Body of pancreas (tissue), 4 donors: ENCODE measurements around the gene ZNF862. TPM values are rescaled to one million over a fixed set of nuclear protein-coding genes. Genes with fewer than 3 reads are reported as not detected.

Source experiments
- ATAC-seq: fragments of 150-250 bp; one replicate; pipeline ENCODE4 v1.9.1; 2016
- DNase-seq, 4 donors: peaks; one replicate each; pipeline ENCODE4 v3.0.0-alpha.2; 2019
- H3K27ac ChIP-seq, 4 donors: fragments of 200-600 bp; sonication (generic); 1 replicate in 3 of 4; 2 replicates in 1 of 4; pipeline versions ENCODE4 v1.5.1 to v1.6.1; 2016 to 2019; ENCODE audit warnings: mild to moderate bottlenecking in 1 of 4, mixed read lengths in 1 of 4, moderate library complexity in 1 of 4
- H3K27me3 ChIP-seq, 2 donors: fragments of 200-600 bp; sonication (generic); one replicate each; pipeline ENCODE4 v1.6.0; 2016; ENCODE audit warnings: mild to moderate bottlenecking in 1 of 2
- H3K36me3 ChIP-seq, 2 donors: fragments of 200-600 bp; sonication (generic); replicated peaks in 1 of 2; 2 replicates each; pipeline ENCODE4 v1.5.1; 2016; ENCODE audit warnings: low read depth in 2 of 2; ENCODE audit not compliant: insufficient read depth in 1 of 2
- H3K4me1 ChIP-seq: fragments of 200-600 bp; sonication (generic); one replicate; pipeline ENCODE4 v1.6.0; 2016
- H3K4me3 ChIP-seq, 2 donors: fragments of 200-600 bp; sonication (generic); 1 replicate in 1 of 2; 2 replicates in 1 of 2; pipeline ENCODE4 v1.5.1; 2016 to 2019
- H3K9me3 ChIP-seq, 3 donors: fragments of 200-600 bp; sonication (generic); 1 replicate in 2 of 3; 2 replicates in 1 of 3; pipeline ENCODE4 v1.5.1; 2016
- POLR2A ChIP-seq, 3 donors: fragments of 450-650 bp; IDR thresholded peaks; one replicate each; pipeline ENCODE4 v1.6.1; 2016; ENCODE audit warnings: antibody characterized with exemption in 3 of 3, mild to moderate bottlenecking in 2 of 3
- WGBS, 2 donors: methylation state at CpG; one replicate each; pipeline ENCODE4 v1.1.5; 2017; 5-methylcytosine and 5-hydroxymethylcytosine counted together
- intact Hi-C: fragments of 100-400 bp; cut with DNase I; formaldehyde crosslinking; loops from one replicate; pipeline ENCODE4 v1.15.1; 2023
- total RNA-seq, 2 donors: library from RNA; depleted of rRNA; stranded (reverse); fragments of >200 nt; gene quantifications; one replicate each; pipeline ENCODE4 v1.1.0, GENCODE V29; 2016
- TF ChIP-seq, protein P1 (sequence below), 7 experiments: fragments of 450-650 bp in 4 of 7; fragments of 200-600 bp in 3 of 7; sonication (generic) in 3 of 7; IDR thresholded peaks; one replicate each; pipeline ENCODE4 v1.5.1; 2016 to 2019; ENCODE audit warnings: antibody characterized with exemption in 7 of 7

The ZNF862 gene
- total RNA-seq, 2 donors from 2014 or later = 10.9 to 18.8 TPM

DNA sequence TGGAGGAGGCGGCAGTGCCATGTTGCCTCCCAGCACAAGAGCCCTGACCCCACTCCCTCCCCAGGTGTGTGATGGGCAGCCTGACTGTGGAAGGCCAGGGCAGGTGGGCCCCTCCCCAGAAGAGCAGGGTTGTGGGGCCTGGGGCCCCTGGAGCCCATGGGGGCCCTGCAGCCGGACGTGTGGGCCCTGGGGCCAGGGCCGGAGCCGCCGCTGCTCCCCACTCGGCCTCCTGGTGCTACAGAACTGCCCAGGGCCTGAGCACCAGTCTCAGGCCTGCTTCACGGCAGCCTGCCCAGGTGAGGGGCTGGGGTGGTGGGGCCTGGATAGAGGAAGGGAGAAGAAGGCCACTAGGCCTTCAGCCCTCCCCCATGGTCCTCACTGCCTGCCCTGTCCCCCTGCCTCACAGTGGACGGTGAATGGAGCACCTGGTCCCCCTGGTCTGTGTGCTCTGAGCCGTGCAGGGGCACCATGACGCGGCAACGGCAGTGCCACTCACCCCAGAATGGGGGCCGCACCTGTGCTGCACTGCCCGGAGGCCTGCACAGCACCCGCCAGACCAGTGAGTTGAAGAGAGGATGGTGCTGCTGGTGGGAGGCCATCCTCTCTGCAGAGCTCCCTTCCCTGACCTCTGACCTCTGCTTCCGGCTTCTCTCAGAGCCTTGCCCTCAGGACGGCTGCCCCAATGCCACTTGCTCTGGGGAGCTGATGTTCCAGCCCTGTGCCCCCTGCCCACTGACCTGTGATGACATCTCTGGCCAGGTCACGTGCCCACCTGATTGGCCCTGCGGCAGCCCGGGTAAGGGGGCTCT is 46.6 kb upstream of the ZNF862 start:
- intact Hi-C loops = no loop called here
- WGBS, 2 donors = 91 to 94% methylated on average over 8 to 9 of the region's 21 CpGs
- Histone ChIP-seq H3K27me3 (no peaks in the 10 kb centered on the region), H3K9me3 (no peaks in the 10 kb centered on the region), H3K27ac (no peak overlapping the region), H3K4me1 (peaks cover 9% of the 10 kb centered on the region), H3K36me3 (no peaks in the 10 kb centered on the region), H3K4me3 (no peak overlapping the region)
- TF ChIP-seq, protein P1, sequence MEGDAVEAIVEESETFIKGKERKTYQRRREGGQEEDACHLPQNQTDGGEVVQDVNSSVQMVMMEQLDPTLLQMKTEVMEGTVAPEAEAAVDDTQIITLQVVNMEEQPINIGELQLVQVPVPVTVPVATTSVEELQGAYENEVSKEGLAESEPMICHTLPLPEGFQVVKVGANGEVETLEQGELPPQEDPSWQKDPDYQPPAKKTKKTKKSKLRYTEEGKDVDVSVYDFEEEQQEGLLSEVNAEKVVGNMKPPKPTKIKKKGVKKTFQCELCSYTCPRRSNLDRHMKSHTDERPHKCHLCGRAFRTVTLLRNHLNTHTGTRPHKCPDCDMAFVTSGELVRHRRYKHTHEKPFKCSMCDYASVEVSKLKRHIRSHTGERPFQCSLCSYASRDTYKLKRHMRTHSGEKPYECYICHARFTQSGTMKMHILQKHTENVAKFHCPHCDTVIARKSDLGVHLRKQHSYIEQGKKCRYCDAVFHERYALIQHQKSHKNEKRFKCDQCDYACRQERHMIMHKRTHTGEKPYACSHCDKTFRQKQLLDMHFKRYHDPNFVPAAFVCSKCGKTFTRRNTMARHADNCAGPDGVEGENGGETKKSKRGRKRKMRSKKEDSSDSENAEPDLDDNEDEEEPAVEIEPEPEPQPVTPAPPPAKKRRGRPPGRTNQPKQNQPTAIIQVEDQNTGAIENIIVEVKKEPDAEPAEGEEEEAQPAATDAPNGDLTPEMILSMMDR (IDR thresholded peaks at IDR 0.05) = no peak
- no peak for TF ChIP-seq POLR2A (IDR thresholded peaks at IDR 0.05)
- no peak for DNase-seq
- ATAC-seq = no peak

DNA sequence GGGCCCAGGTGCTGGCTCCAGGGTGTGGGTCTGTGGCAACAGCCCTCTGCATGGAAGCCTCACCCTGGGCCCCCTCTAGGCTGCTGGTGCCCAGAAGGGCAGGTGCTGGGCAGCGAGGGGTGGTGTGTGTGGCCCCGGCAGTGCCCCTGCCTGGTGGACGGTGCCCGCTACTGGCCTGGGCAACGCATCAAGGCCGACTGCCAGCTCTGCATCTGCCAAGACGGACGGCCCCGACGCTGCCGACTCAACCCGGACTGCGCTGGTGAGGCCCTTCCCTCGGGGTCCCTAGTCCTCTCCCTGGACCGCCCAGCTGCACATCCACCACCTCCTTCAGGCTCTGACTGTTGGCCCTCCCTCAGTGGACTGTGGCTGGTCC is 46.0 kb upstream of the ZNF862 start:
- no peak for DNase-seq
- no peaks in the 10 kb centered on the region for H3K9me3 ChIP-seq
- WGBS, 2 donors = 73% methylated on average over 14 of the region's 15 CpGs; no CpG with 5 or more reads in 1 of the 2 donors
- intact Hi-C loops = no loop called here
- H3K36me3 ChIP-seq = no peaks in the 10 kb centered on the region
- H3K4me1 ChIP-seq = peaks cover 9% of the 10 kb centered on the region
- TF ChIP-seq POLR2A (IDR thresholded peaks at IDR 0.05) = no peak
- TF ChIP-seq, protein P1 (IDR thresholded peaks at IDR 0.05) = no peak
- no peak overlapping the region for H3K4me3 ChIP-seq
- H3K27ac ChIP-seq = no peak overlapping the region
- no peaks in the 10 kb centered on the region for H3K27me3 ChIP-seq
- no peak for ATAC-seq

GRCh38 chr7:149793261-149793660 is 44.9 kb upstream of the ZNF862 start:
- TF ChIP-seq POLR2A (IDR thresholded peaks at IDR 0.05) = no peak
- TF ChIP-seq, protein P1 (IDR thresholded peaks at IDR 0.05) = no peak
- no peak overlapping the region for H3K27ac ChIP-seq
- H3K4me3 ChIP-seq = no peak overlapping the region
- intact Hi-C loops = no loop called here
- no peaks in the 10 kb centered on the region for H3K9me3 ChIP-seq
- WGBS, 2 donors = 79% methylated on average over 2 to 10 of the region's 10 CpGs
- no peak for DNase-seq
- H3K4me1 ChIP-seq = peaks cover 9% of the 10 kb centered on the region
- no peaks in the 10 kb centered on the region for H3K36me3 ChIP-seq
- no peaks in the 10 kb centered on the region for H3K27me3 ChIP-seq
- no peak for ATAC-seq

DNA sequence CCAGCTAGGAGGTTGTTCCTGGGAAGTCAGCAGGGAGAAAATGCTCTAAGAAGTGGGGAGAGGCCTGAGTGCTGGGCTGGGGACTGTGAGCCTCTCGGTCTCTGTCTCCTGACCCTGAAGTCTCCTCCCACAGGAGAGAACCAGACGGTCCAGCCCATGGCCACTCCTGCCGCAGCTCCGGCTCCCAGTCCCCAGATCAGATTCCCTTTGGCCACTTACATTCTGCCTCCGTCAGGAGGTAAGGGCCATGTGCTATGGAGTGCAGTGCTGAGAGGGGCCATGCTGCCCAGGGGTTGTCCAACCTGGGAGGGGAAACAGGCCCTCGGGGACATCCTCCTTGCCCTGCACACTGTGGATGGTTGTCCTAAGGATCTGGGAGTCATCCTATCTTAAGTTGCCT is 43.5 kb upstream of the ZNF862 start:
- intact Hi-C loops = no loop called here
- WGBS, 2 donors = 40 to 51% methylated on average over 1 to 6 of the region's 6 CpGs
- no peak for DNase-seq
- no peak overlapping the region for H3K27ac ChIP-seq
- ATAC-seq = no peak
- TF ChIP-seq, protein P1 (IDR thresholded peaks at IDR 0.05) = no peak
- TF ChIP-seq POLR2A (IDR thresholded peaks at IDR 0.05) = no peak
- H3K27me3 ChIP-seq = no peaks in the 10 kb centered on the region
- H3K9me3 ChIP-seq = no peaks in the 10 kb centered on the region
- no peak overlapping the region for H3K4me3 ChIP-seq
- no peaks in the 10 kb centered on the region for H3K36me3 ChIP-seq
- H3K4me1 ChIP-seq = peaks cover 8% of the 10 kb centered on the region

GRCh38 chr7:149795126-149795525 is 43.0 kb upstream of the ZNF862 start:
- WGBS, 2 donors = 55 to 72% methylated on average over 6 to 10 of the region's 10 CpGs
- ATAC-seq (no peak), DNase-seq (no peak)
- intact Hi-C loops = no loop called here
- H3K9me3 ChIP-seq = no peaks in the 10 kb centered on the region
- H3K4me1 ChIP-seq = peaks cover 4% of the 10 kb centered on the region
- H3K27me3 ChIP-seq = no peaks in the 10 kb centered on the region
- no peaks in the 10 kb centered on the region for H3K36me3 ChIP-seq
- no peak overlapping the region for H3K27ac ChIP-seq
- no peak for TF ChIP-seq POLR2A (IDR thresholded peaks at IDR 0.05)
- TF ChIP-seq, protein P1 (IDR thresholded peaks at IDR 0.05) = no peak
- no peak overlapping the region for H3K4me3 ChIP-seq
